ENCODE data around the gene CD44.

GRCh38 chr11:35160902-35161597 lies 22.1 kb downstream of the CD44 start:
- TF ChIP-seq CTCF (IDR thresholded peaks at IDR 0.05) (no peak), POLR2A (IDR thresholded peaks at IDR 0.05) (no peak)

All from heart left ventricle (tissue), 13 donors.